Large intestine (tissue), 3 donors: Measurements from ENCODE around the gene DNMT3A. TPM values are rescaled to one million over a fixed set of nuclear protein-coding genes. Genes with fewer than 3 reads are reported as not detected.
A peak's percentile ranks its signal among the peaks of the same experiment; 100 is the strongest.

Experiments used
- DNase-seq, 2 donors: peaks; one replicate each; pipeline versions ENCODE4 v3.0.0 to v3.0.0-alpha.2; 2013
- H3K27ac ChIP-seq: one replicate; pipeline ENCODE4 v1.5.1; 2013; ENCODE audit warnings: low read length
- H3K27me3 ChIP-seq: 2 replicates; pipeline ENCODE4 v1.6.1; 2013; ENCODE audit warnings: low read length; ENCODE audit not compliant: control insufficient read depth, insufficient read depth
- H3K36me3 ChIP-seq: 2 replicates; pipeline ENCODE4 v1.6.1; 2013; ENCODE audit warnings: low read length; ENCODE audit not compliant: control insufficient read depth, insufficient read depth
- H3K4me1 ChIP-seq: one replicate; pipeline ENCODE4 v1.6.1; 2013; ENCODE audit warnings: low read length; ENCODE audit not compliant: control insufficient read depth, insufficient read depth
- H3K4me3 ChIP-seq: one replicate; pipeline ENCODE4 v1.5.1; 2013; ENCODE audit warnings: low read length
- H3K9me3 ChIP-seq: one replicate; pipeline ENCODE4 v1.6.1; 2013; ENCODE audit warnings: mild to moderate bottlenecking, low read depth, low read length, moderate library complexity; ENCODE audit not compliant: control insufficient read depth
- WGBS: methylation state at CpG from one replicate; pipeline ENCODE4 v1.1.5; 2013; ENCODE audit warnings: low lambda C conversion rate; ENCODE audit not compliant: insufficient coverage; 5-methylcytosine and 5-hydroxymethylcytosine counted together
- polyA plus RNA-seq: library from polyadenylated mRNA; unstranded; fragments of 120-200 nt; gene quantifications from one replicate; pipeline ENCODE4 v1.2.1, GENCODE V29; 2013

DNMT3A gene
- polyA plus RNA-seq, 1 donor = 50.2 TPM

- Histone ChIP-seq H3K36me3 (no peaks in the 10 kb centered on the region), H3K9me3 (no peaks in the 10 kb centered on the region), H3K27ac (no peak overlapping the region), H3K27me3 (no peaks in the 10 kb centered on the region), H3K4me3 (no peak overlapping the region), H3K4me1 (peaks cover 9% of the 10 kb centered on the region)
- no CpG with 5 or more reads among the region's 5 CpGs for WGBS
- no peak for DNase-seq
Observed at GRCh38 chr2:25190536-25190935, 151.2 kb downstream of the DNMT3A start.

- Histone ChIP-seq H3K36me3 (no peaks in the 10 kb centered on the region), H3K27me3 (no peaks in the 10 kb centered on the region), H3K4me1 (peaks cover 9% of the 10 kb centered on the region), H3K27ac (no peak overlapping the region), H3K9me3 (no peaks in the 10 kb centered on the region), H3K4me3 (no peak overlapping the region)
- no peak for DNase-seq
- WGBS = 55% methylated on average over 3 of the region's 4 CpGs
Observed at GRCh38 chr2:25188405-25188804, 153.3 kb downstream of the DNMT3A start.

- no peaks in the 10 kb centered on the region for H3K9me3 ChIP-seq
- no peaks in the 10 kb centered on the region for H3K36me3 ChIP-seq
- no peak overlapping the region for H3K27ac ChIP-seq
- no peaks in the 10 kb centered on the region for H3K27me3 ChIP-seq
- no peak overlapping the region for H3K4me3 ChIP-seq
- DNase-seq = peak; percentile 84 to 93
- H3K4me1 ChIP-seq = peaks cover 9% of the 10 kb centered on the region
- no CpG with 5 or more reads among the region's 11 CpGs for WGBS
Observed at GRCh38 chr2:25187729-25188350, 153.9 kb downstream of the DNMT3A start.

GRCh38 chr2:25184254-25184653, 157.5 kb downstream of the DNMT3A start:
- WGBS = 60% methylated on average over 2 of the region's 5 CpGs
- Histone ChIP-seq H3K27me3 (no peaks in the 10 kb centered on the region), H3K36me3 (no peaks in the 10 kb centered on the region), H3K4me1 (peaks cover 9% of the 10 kb centered on the region), H3K27ac (no peak overlapping the region), H3K4me3 (no peak overlapping the region), H3K9me3 (no peaks in the 10 kb centered on the region)
- peak in 1 of 2 donors; percentile 56 for DNase-seq

DNA sequence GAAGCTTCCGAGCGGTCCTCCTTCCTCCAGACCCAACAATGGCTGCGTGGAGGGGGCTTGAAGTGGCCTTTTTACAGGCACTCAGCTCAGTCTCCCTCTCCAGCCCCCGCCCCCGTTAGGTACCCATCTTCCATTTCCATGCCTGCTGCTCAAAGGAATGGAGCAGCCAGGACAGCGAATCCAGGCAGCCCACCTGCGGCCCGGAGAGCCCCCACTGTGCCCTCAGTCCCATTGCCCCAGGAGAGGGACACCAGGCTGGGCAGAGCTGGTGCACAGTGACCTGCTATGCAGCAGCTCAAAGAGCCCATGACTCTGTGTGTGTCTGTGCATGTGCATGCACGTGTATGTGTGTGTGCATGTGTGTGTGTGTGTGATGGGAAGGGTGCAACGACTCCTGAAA, 162.7 kb downstream of the DNMT3A start:
- Histone ChIP-seq H3K4me1 (no peaks in the 10 kb centered on the region), H3K27ac (no peak overlapping the region), H3K4me3 (no peak overlapping the region), H3K9me3 (no peaks in the 10 kb centered on the region), H3K27me3 (peaks cover 2% of the 10 kb centered on the region), H3K36me3 (no peaks in the 10 kb centered on the region)
- no peak for DNase-seq
- WGBS = no CpG with 5 or more reads among the region's 10 CpGs

Other genes with a start within 250 kb of the DNMT3A start
- 4.0 TPM for gene POMC, start 173.3 kb downstream of the DNMT3A start, polyA plus RNA-seq